ACHN (cell line): Measurements from ENCODE around the gene DVL3.
A peak's percentile ranks its signal among the peaks of the same experiment; 100 is the strongest.
"Not testable (repeated sequence)": the region's sequence is repeated elsewhere in the genome, so short reads cannot be mapped to it uniquely, and the experiment has no call there.

Experiments
- DNase-seq: peaks from one replicate; pipeline ENCODE4 v3.0.0-alpha.2; 2015
- in situ Hi-C: cut with HindIII; loops from 2 replicates; pipeline ENCODE4 v1.10.0; 2017; ENCODE audit warnings: low sequenced_read_pairs, low pct_ligation_motif_present, low pct_unique_long_range_greater_than_20kb

The DVL3 gene

DNA sequence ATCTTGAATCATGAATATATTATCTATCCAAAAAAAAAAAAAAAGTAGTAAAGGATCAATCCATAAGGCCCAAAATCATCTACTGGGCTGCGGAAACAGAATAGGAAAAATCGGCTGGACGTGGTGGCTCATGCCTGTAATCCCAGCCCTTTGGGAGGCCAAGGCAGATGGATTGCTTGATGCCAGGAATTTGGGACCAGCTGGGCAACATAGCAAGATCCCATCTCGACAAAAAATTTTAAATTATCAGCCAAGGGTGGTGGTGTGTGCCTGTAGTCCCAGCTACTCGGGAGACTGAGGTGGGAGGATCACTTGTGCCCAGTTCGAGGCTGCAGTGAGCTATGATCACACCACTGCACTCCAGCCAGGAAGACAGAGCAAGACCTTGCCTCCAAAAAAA, 6.1 kb upstream of the DVL3 start:
- no peak for DNase-seq
- in situ Hi-C loops = no loop called here

DNA sequence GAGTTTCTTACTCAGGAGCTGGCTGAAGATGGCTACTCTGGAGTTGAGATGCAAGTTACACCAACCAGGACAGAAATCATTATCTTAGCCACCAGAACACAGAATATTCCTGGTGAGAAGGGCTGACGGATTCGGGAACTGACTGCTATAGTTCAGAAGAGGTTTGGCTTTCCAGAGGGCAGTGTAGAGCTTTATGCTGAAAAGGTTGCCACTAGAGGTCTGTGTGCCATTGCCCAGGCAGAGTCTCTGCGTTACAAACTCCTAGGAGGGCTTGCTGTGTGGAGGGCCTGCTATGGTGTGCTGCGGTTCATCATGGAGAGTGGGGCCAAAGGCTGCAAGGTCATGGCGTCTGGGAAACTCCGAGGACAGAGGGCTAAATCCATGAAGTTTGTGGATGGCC, 5.4 kb upstream of the DVL3 start:
- peak; percentile 20 for DNase-seq
- in situ Hi-C loops = not testable (repeated sequence)

DNA sequence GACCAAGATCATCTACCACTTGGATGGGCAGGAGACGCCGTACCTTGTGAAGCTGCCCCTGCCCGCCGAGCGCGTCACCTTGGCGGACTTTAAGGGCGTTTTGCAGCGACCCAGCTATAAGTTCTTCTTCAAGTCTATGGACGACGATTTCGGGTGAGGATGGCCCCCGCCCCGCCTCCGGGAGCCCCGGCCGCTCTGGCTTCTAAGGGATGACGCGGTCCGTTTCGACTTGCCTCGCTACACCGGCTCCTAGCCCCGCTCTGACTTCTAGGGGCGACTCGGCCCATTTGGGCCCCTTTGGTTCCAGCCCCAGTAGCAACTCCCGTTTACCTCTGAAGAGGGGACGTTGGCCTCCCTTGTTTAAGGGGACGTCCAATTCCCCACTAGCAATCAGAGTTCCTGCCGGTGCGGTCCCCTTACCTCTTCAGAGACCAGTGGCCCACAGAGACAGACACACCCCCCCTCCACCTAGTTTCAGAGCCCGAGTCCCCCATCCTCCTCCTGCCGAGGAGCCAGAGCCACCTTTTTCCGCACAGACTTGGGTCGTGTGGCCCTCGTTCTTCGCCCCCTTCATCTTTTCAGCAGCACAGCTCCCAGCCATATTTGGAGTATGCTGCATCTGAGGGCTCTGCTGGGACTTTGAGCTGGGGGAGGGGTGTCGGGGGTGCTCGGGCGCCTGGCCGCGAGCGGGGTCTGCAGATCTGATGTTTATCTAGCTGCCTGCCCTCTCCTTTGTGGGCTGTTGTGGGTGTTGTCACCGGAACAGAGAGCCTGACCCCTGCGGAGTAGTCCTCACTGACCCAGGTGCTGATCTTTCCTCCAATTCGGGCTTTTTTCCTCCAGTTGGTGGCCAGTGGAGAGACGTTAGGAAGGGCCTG, 706 bp downstream of the DVL3 start:
- in situ Hi-C loops = no loop called here
- DNase-seq = peak; percentile 35

DNA sequence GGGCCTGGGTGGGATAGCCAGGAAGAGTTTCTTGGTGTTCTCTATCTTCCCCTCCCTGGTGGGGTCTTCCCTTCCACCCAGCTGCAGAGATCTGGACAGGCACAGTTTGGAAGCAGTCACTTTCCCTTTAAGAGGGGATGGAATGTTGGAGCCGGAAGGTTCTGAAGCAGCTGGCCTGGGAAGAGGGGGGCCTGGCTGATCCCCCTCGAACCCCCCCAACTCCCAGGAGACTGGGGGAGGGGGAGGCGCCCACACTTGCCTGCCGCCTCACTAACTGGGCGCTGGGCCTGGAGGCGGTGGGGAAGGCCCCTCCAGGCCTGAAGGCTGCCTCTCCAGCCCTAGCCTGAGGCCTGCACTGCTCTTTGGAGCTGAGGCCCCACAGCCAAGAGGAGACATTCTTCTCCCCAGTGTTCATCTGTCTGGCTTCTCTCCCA, 1.4 kb downstream of the DVL3 start:
- in situ Hi-C loops = no loop called here
- DNase-seq = peak; percentile 39

DNA sequence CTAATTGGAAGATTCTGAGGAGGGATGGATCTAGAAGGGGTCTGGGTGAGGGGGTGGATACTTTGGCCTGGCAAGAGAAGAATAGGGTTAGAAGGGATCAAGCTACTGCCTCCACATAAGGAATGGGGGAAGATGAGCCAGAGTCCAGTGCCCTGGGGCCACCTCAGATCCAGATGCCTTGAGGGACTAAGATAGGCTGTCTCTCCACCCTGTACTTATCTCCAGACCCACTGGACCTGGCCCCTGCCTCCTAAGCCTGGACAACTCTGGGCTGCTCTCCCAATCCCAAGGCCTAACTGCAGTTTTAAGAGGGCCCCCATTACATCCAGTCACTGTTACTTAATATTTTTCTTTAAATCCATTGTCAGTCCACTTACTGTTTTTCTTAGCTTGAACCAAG, 2.0 kb downstream of the DVL3 start:
- in situ Hi-C loops = no loop called here

DNA sequence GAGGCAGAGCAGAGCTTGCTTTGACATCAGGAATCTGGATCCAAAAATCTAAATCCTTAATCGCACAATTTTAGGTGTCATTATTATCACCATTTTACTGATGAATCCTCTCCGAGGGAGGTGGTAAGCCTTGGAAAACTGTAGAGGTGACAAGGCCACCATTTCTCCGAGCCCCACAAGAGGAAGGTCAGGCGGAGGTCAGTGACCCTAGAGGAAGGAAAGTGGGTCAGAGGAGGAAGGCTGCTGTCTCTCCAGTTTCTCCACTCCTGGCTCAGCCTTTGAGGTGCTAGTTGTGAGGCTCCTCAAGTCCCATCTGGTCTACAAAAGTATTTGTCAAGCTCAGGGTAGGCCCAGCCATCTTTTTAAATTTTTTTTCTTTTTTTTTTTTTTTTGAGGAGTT, 3.2 kb downstream of the DVL3 start:
- in situ Hi-C loops = no loop called here
- no peak for DNase-seq

More for the DNA sequence above, 2.0 kb downstream of the DVL3 start:
- DNase-seq = no peak

DNA sequence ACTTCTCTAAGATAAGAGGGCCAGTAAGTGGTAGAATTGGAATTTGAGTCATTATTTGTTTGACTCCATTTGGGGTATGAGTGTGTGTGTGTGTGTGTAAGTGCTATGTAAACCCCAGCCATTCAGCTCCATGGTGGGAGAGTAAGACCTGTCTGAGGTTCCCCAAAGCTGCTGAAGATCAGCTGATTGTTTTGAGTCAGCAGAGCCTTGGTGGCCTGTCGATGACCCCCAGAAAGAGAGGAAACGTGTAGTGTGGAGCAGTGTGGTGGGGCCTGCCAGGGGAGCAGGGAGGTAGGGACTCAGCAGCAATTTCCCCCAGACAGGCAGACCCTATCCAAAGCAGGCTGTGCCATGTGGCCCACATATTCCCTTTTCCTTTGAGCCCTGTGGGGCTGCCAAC, 5.3 kb downstream of the DVL3 start:
- in situ Hi-C loops = no loop called here
- no peak for DNase-seq

DNA sequence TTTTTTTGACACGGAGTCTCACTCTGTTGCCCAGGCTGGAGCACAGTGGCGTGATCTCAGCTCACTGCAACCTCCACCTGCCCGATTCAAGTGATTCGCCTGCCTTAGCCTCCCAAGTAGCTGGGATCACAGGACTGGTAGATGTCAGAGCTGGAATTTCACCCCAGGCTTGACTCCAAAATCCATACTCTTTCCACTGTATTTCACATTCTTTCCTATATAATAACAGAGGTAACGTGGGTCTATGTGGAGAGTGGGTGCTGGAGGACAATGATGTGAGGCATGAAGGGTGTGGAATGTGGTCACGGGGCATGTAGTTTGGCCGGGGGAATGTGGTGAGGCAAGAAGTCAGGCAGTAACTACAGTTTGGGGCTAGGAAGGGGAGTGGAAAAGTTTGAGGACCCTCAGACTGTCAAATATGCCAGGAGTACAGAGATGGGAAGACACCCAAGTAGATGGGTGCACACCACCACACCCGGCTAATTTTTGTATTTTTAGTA, 7.4 kb downstream of the DVL3 start:
- in situ Hi-C loops, DNase-seq: not testable (repeated sequence)

DNA sequence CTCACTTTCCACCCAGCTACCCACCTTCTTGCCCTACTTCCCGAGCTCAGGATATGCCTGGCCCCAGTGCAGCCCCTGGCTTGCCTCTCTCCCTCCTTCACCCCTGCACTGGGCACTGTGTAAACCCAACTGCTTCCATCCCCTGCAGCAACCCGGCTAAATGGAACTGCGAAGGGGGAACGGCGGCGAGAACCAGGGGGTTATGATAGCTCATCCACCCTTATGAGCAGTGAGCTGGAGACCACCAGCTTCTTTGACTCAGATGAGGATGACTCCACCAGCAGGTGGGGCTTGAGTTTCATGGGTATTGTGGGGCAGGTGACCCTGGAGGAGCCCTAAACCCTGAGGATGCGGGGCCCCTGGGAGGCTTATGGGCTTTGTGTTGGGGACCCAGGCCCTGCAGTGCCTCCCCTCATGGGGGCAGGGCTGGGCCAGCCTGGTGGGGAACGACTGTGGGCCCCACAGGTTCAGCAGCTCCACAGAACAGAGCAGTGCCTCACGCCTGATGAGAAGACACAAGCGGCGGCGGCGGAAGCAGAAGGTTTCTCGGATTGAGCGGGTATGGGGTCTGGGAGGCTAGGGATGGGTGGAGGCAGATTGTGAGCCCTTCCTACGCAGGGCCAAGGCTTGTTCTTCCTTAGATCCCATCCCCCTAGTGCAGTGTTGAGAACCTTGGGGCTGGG, 9.6 kb downstream of the DVL3 start:
- in situ Hi-C loops = no loop called here
- DNase-seq = no peak

DNA sequence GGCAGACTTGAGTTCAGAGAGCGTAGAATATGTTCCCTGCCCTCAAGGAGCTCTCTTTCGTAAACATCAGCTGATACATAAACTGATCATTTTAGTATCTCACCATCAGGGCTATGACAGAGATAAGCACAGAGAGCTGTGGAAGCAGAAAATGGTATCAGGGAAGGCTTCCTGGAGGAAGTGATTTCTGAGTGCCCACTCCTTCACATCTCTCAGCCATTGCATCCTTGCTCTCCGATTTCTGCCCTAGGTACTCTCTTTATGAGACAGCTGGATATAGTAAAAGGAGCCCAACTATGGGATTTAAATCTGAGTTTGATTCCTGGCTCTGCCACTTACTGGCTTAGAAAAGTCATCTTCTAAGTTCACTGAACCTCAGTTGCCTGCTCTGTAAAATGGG, 10.4 kb downstream of the DVL3 start:
- DNase-seq = no peak
- in situ Hi-C loops = no loop called here

DNA sequence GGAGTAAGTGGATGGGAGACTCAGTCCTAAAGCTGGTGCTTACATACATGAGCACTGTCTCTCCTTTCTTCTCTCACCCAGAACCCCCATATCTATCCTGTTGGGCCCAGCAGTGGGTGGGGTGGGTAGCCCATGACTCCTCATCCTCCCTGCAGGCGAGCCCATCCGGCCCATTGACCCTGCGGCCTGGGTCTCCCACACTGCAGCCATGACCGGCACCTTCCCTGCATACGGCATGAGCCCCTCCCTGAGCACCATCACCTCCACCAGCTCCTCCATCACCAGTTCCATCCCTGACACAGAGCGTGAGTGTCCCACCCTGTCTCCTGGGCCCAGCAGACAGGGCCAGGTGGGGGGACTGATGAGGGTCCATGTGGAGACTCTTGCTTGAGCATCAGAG, 11.5 kb downstream of the DVL3 start:
- no peak for DNase-seq
- in situ Hi-C loops = no loop called here

DNA sequence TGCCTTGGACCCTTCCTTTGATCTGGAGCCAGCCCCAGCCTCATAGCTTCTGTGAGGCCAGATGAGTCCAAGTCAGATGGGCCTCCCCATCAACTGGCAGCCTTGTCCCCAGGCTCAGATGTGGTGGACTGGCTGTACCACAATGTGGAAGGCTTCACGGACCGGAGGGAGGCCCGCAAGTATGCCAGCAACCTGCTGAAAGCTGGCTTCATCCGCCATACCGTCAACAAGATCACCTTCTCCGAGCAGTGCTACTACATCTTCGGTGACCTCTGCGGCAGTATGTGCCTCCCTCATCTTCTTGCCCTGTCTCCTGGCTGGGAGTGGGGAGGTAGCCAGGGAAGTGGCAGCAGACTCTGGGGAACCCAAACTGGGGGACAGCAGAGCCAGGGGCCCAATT, 12.6 kb downstream of the DVL3 start:
- DNase-seq = no peak
- in situ Hi-C loops = no loop called here

DNA sequence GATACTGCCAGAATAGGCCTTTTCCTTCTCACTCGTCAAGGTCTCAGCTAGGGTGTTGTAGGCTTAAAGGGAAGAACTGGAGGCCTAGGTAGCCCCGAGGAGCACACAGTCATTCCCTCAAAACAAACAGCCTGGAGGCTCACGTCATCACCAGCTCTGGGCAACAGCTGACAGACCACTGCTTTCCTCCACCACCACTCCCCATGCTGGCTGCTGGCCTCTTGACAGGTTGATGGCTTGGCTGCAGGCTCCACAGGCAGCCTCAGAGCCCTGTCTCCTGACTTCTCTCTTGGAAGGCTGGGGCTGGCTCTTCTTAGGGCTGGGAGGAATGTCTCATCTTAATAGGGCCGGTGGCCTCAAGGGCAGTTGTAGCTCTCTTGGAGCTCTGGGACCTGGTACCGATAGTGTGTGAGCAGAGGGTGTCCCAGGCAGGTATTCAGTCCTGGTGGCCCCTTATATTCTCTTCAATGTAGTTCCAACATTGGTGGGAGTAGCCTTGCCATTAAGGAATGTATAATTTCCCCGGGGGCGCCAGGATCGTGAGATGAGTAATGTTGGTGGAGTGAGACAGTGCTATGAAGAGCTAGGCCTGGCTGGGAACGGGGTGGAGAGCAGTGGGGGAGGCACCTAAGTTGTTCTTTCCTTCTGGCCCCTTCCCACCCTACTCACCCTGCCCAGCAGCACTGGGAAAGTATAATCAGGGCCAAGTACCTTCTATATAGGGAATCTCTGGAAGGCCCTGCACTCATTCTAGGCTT, 13.4 kb downstream of the DVL3 start:
- in situ Hi-C loops = no loop called here
- DNase-seq = no peak

DNA sequence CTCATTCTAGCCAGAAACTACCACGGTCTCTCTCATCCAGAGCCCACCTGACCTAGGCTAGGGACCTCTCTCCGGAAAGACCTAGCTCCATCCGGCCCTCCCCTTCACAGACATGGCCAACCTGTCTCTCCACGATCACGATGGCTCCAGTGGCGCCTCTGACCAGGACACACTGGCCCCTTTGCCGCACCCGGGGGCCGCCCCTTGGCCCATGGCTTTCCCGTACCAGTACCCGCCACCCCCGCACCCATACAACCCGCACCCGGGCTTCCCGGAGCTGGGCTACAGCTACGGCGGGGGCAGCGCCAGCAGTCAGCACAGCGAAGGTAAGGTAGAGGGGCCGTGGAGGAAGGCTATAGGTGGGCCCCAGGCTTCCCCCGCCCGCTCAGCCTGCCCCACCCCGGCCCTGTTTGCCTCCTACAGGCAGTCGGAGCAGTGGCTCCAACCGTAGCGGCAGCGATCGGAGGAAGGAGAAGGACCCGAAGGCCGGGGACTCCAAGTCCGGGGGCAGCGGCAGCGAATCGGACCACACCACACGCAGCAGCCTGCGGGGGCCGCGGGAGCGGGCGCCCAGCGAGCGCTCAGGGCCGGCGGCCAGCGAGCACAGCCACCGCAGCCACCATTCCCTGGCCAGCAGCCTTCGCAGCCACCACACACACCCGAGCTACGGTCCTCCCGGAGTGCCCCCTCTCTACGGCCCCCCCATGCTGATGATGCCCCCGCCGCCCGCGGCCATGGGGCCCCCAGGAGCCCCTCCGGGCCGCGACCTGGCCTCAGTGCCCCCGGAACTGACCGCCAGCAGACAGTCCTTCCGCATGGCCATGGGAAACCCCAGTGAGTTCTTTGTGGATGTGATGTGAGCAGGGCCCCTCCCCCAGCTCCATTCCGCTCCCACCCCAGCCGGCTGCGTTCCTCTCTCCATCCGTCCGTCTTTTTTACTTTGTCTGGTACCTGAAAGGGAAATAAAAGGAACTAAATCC, 15.0 kb downstream of the DVL3 start:
- in situ Hi-C loops = no loop called here
- DNase-seq = no peak

DNA sequence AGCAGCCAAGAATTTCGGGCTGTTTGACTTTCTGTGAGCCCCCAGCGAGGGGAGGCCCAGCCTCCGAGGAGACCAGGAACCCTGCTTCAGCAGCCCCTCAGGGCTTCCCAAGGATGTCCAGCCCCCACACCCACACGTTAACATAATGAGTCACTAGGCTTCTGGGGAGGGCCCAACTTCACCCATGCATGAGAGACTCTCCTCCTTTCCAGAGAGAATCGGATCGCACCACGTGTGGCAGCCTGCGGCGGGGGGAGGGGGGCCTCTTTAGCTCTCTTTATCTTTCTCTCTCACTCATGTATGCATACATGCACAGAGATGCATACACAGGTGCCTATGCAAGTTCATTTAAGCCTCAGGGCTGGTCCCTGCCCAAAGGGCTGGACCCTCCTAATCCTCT, 16.4 kb downstream of the DVL3 start:
- in situ Hi-C loops = no loop called here
- peak; percentile 77 for DNase-seq

DNA sequence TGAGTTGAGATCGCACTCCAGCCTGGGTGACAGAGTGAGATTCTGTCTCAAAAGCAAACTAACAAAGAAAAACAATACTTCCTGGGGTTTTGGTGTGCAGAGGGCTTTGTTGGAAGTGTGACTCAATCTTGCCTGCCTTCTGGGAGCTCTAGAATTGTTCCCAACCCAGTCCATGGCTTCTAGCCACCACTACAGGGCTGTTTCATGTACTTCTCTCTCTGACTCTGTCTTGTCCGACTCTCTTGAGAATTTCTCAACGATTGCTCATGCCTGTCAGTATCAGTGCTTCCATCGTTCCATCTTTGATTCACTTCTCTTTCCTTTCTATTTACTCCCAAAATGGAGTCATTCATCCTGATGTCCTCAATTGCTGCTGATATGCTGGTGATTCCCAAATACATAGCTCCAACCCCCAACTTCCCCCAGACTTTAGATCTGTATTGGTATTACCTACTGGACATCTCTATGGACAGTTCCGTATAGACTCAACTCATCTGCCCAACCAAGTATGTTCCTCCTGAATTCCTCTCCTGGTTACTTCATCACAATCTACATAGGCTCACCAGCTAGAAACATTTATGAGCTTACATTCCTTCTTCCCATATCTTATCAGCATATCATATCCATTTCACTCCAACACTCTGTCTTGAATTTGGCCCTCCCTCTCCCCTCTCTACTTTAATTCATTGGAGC, 17.6 kb downstream of the DVL3 start:
- no peak for DNase-seq
- in situ Hi-C loops = no loop called here

DNA sequence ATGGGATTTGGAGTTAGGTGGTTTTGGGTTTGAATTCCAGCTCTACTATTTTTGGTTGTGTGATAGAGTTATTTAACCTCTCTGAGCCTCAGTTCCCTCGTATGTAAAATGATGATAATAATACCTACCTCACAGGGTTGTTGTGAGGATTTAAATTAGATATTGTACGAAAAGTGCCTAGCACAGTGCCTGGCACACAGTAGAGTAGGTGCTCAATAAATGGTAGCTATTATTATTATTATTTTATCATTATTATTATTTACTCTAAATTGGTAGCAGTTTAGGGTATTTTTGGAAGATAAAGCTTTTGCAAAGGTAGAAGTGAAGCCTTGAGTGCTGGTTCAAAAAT, 18.2 kb downstream of the DVL3 start:
- DNase-seq = no peak
- in situ Hi-C loops = no loop called here

DNA sequence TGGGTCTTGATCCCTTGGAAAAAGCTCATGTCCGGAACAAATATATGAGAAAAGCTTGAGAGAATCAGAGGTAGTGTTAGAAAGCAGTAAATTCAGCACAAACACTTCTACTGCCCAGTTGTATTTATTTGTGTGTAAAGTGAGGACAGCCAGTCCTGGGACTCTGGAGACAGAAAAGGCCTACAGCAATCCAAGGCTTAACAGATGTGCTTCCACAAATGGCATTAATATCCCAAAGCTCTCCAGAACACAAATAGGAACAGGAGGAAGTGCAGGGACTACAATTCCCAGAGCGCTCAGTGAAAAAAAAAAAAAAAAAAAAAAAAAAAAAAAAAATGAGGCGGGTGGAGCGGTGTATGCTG, 19.1 kb downstream of the DVL3 start:
- in situ Hi-C loops = no loop called here
- DNase-seq = no peak
